Right atrium auricular region (tissue), 2 donors: ENCODE results near the gene SLK. TPM values are rescaled to one million over a fixed set of nuclear protein-coding genes. Genes with fewer than 3 reads are reported as not detected.

ENCODE experiments used
- DNase-seq: peaks from one replicate; pipeline ENCODE4 v3.0.0-alpha.2; 2019; ENCODE audit warnings: low spot score
- H3K27ac ChIP-seq, 2 donors: fragments of 200-600 bp; sonication (generic); 1 replicate in 1 of 2; 2 replicates in 1 of 2; pipeline ENCODE4 v1.5.1; 2016 to 2019
- H3K27me3 ChIP-seq, 2 donors: fragments of 200-600 bp; sonication (generic); one replicate each; pipeline versions ENCODE4 v1.5.1 to v1.6.0; 2017 to 2019
- H3K36me3 ChIP-seq: fragments of 200-600 bp; sonication (generic); one replicate; pipeline ENCODE4 v1.5.1; 2016
- H3K4me1 ChIP-seq, 2 donors: fragments of 200-600 bp; sonication (generic); one replicate each; pipeline versions ENCODE4 v1.5.1 to v1.6.0; 2017 to 2019
- H3K4me3 ChIP-seq, 2 donors: fragments of 200-600 bp; sonication (generic); 1 replicate in 1 of 2; 2 replicates in 1 of 2; pipeline ENCODE4 v1.5.1; 2017 to 2019; ENCODE audit warnings: mild to moderate bottlenecking in 1 of 2, moderate library complexity in 1 of 2
- H3K9me3 ChIP-seq, 2 donors: fragments of 200-600 bp; sonication (generic); one replicate each; pipeline ENCODE4 v1.5.1; 2019
- total RNA-seq, 2 donors: library from RNA; depleted of rRNA; stranded (reverse); fragments of >200 nt; gene quantifications; one replicate each; pipeline ENCODE4 v1.1.0, GENCODE V29; 2016
- TF ChIP-seq, protein P1 (sequence below), 2 donors: fragments of 200-600 bp; sonication (generic); IDR thresholded peaks; one replicate each; pipeline ENCODE4 v1.5.1; 2019; ENCODE audit warnings: antibody characterized with exemption in 2 of 2

Gene SLK
- total RNA-seq, 2 donors from 2014 or later, result 42.4 to 57.3 TPM

DNA sequence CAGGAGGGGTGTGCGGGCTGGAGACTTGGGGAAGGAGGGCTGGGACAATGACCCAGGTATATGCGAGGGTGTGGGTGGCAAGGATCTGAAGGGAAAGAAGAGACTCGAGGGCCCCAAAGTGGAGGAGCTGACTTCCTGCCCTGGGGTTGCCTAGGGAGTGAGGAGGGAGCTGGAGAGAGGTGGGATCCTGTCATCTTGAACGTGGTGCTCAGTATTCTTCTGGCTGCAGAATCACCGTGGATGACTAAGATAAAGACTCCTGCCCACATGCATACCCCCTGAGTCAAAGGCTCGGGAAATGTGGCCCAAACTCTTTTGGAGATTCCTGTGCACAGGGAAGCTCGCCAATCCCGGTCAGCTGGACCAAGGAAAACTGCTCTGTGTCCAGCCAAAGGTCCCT is 87.5 kb downstream of the SLK start:
- H3K27me3 ChIP-seq, result no peaks in the 10 kb centered on the region
- H3K9me3 ChIP-seq, result no peaks in the 10 kb centered on the region
- H3K36me3 ChIP-seq, result no peaks in the 10 kb centered on the region
- TF ChIP-seq, protein P1, sequence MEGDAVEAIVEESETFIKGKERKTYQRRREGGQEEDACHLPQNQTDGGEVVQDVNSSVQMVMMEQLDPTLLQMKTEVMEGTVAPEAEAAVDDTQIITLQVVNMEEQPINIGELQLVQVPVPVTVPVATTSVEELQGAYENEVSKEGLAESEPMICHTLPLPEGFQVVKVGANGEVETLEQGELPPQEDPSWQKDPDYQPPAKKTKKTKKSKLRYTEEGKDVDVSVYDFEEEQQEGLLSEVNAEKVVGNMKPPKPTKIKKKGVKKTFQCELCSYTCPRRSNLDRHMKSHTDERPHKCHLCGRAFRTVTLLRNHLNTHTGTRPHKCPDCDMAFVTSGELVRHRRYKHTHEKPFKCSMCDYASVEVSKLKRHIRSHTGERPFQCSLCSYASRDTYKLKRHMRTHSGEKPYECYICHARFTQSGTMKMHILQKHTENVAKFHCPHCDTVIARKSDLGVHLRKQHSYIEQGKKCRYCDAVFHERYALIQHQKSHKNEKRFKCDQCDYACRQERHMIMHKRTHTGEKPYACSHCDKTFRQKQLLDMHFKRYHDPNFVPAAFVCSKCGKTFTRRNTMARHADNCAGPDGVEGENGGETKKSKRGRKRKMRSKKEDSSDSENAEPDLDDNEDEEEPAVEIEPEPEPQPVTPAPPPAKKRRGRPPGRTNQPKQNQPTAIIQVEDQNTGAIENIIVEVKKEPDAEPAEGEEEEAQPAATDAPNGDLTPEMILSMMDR (IDR thresholded peaks at IDR 0.05), result no peak
- H3K4me1 ChIP-seq, result peaks cover 0 to 3% of the 10 kb centered on the region in 2 donors
- H3K4me3 ChIP-seq, result no peak overlapping the region
- DNase-seq, result no peak
- no peak overlapping the region for H3K27ac ChIP-seq

DNA sequence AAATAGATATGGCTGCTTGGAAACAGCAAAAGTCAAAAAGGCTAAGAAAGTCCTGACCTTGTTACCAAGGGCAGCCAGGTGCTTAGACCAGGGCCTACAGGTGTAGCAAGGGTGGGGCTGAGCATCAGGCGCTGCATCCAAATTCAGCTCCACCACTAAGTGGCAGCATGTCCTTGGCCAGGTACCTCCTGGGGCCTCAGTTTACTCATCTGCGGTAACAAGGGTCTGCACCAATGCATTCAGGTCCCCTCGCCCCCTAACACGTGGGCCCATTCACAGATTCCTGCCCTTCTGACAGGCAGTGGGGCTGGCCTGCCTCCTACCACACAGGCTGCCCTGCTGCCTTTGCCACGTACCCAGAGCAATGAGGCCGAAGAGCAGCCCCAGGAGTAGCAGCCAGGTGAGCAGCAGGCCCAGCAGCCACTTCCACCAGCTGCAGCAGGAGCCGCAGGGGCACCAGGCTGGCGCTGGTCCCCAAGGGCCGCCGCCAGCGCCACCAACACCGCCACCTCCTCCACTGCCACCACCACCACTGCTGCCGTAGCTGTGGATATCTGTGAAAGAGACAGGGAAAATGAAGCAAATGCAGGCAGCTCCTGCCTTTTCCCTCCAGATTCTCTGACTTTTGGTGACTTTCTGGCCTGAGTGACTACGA is 89.8 kb downstream of the SLK start:
- Histone ChIP-seq H3K36me3 (no peaks in the 10 kb centered on the region), H3K27me3 (no peaks in the 10 kb centered on the region), H3K9me3 (no peaks in the 10 kb centered on the region), H3K4me3 (no peak overlapping the region), H3K27ac (no peak overlapping the region), H3K4me1 (no peaks in the 10 kb centered on the region)
- TF ChIP-seq, protein P1 (IDR thresholded peaks at IDR 0.05), result no peak
- DNase-seq, result no peak

DNA sequence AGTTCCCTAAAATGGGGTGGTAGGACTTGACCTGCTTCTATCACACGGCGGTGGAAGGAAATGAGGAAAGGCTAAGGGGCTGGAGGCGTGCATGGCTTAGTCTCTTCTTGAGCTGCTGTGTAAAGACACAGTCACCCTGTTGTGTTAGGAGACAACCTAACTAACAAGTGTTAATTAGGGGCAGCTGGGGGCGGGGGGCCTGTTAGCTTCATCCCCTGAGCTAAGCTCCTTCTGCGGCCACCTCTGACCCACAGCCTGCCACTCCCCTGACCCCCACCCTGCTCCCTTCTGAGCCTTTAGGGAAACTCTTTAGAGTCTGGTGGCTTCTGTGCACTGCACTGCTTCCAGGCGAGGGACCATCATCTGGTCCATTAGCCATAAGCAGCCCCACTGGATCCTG is 90.8 kb downstream of the SLK start:
- TF ChIP-seq, protein P1 (IDR thresholded peaks at IDR 0.05), result no peak
- DNase-seq, result no peak
- H3K9me3 ChIP-seq, result no peaks in the 10 kb centered on the region
- H3K4me1 ChIP-seq, result no peaks in the 10 kb centered on the region
- H3K4me3 ChIP-seq, result no peak overlapping the region
- no peaks in the 10 kb centered on the region for H3K27me3 ChIP-seq
- H3K36me3 ChIP-seq, result no peaks in the 10 kb centered on the region
- no peak overlapping the region for H3K27ac ChIP-seq

DNA sequence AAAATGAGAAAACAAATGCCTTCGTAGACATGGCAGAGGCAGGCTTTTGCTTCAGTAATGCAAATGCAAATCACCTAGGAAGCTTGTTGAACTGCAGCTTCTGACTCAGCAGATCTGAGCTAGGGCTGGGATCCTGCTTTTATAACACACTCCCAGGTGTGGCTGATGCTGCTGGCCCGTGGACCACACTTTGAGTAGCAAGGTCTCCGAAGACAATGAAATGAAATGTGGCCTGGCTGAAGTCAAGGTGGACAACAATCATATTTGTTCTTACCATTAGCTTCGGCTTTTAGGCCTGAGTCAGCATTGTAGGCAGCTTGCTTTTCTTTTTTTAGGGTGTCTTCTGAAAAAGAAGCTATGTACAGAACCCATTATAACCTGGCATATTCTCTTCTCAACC is 92.4 kb downstream of the SLK start:
- TF ChIP-seq, protein P1 (IDR thresholded peaks at IDR 0.05), result no peak
- H3K36me3 ChIP-seq, result no peaks in the 10 kb centered on the region
- no peak overlapping the region for H3K27ac ChIP-seq
- no peaks in the 10 kb centered on the region for H3K9me3 ChIP-seq
- H3K4me3 ChIP-seq, result no peak overlapping the region
- DNase-seq, result no peak
- H3K27me3 ChIP-seq, result no peaks in the 10 kb centered on the region
- H3K4me1 ChIP-seq, result no peaks in the 10 kb centered on the region

DNA sequence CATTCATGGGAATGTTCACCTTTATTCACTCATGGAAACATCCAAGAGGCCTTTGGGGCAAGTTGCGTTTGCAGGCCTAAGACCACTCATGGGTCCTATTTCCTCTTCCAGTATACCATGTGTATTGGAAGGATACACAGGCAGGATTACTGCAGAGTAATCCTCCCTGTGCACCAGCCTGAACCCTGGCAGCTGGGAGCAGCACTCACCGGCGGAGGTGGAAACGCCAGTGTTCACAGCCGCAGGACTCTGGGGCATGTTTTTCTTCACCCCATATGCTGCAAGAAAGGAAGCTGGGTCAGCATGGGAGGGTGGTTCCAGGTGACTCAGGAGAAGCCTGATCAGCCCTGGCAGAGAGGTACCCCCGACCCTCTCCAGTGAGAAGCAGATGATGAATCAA is 94.3 kb downstream of the SLK start:
- Histone ChIP-seq H3K27ac (no peak overlapping the region), H3K27me3 (no peaks in the 10 kb centered on the region), H3K9me3 (no peaks in the 10 kb centered on the region), H3K36me3 (no peaks in the 10 kb centered on the region), H3K4me3 (no peak overlapping the region), H3K4me1 (no peaks in the 10 kb centered on the region)
- DNase-seq, result no peak
- TF ChIP-seq, protein P1 (IDR thresholded peaks at IDR 0.05), result no peak

DNA sequence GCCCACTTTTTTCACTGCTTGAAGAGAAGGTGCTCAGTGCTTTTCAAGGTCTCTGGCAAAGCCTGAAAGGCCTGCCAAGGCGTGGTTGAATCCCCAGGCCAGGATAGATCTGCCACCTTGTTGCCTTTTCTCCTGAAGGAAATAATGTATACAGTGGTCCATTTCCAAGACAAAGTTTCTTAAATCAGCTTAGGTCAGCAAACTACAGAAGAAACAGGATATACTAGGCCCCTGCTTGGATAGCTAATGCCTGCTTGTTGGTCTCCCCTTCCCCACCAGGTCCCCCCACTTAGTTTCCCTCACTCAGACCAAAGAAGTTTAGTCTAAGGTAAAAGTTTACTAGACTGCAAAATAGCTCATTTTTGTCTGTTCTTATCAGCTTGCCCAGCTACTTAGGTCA is 98.8 kb downstream of the SLK start:
- H3K27ac ChIP-seq, result no peak overlapping the region
- no peaks in the 10 kb centered on the region for H3K4me1 ChIP-seq
- no peak for DNase-seq
- no peaks in the 10 kb centered on the region for H3K9me3 ChIP-seq
- H3K36me3 ChIP-seq, result no peaks in the 10 kb centered on the region
- no peak overlapping the region for H3K4me3 ChIP-seq
- TF ChIP-seq, protein P1 (IDR thresholded peaks at IDR 0.05), result no peak
- H3K27me3 ChIP-seq, result no peaks in the 10 kb centered on the region
